ENCODE data around the gene MYL6B.

DNA sequence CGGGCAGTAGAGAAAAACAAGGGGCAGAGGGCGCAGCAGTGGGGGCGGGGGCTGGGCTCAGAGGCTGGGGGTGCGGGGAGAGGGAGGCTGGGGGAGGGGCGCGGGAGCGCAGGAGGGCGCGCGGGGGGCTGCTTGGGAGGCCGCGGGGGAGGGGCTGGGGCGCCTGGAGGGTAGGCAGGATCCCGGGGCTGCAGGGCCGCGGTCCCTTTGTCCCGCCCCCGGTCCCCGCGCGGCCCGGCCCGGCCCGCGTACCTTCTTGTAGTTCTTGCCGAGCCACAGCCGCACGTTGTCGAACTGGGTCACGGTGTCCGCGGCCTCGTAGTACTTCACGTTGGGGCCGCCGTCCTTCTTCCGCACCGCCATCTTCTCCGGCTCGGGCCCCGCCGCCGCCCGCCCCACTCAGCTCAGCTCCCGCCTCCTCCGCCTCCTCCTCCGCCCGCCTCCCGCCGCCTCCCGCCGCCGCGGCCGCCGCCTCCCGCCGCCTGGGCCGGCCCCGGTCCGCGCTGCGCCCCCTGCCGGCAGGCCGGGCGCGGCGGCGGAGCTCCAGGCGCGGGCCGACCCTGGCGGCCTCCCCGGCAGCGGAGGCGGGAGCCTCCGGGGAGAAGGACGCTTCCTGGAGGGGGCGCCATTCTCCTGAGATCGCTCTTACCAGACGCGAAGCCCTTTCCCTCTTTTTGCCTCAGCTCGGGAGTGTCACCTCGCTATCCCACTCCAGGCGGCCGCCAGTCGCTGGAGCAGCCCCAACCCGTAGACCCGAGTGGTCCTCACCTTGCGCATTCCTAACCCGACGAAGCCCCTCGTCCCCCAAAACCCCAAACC lies 36.9 kb downstream of the MYL6B start, which contains the start of gene SMARCC2:
- TF ChIP-seq, protein P1, sequence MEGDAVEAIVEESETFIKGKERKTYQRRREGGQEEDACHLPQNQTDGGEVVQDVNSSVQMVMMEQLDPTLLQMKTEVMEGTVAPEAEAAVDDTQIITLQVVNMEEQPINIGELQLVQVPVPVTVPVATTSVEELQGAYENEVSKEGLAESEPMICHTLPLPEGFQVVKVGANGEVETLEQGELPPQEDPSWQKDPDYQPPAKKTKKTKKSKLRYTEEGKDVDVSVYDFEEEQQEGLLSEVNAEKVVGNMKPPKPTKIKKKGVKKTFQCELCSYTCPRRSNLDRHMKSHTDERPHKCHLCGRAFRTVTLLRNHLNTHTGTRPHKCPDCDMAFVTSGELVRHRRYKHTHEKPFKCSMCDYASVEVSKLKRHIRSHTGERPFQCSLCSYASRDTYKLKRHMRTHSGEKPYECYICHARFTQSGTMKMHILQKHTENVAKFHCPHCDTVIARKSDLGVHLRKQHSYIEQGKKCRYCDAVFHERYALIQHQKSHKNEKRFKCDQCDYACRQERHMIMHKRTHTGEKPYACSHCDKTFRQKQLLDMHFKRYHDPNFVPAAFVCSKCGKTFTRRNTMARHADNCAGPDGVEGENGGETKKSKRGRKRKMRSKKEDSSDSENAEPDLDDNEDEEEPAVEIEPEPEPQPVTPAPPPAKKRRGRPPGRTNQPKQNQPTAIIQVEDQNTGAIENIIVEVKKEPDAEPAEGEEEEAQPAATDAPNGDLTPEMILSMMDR (IDR thresholded peaks at IDR 0.05; ENCODE audit: low read depth, low read length): peak; percentile 71
- peak; percentile 45 for TF ChIP-seq POLR2A (IDR thresholded peaks at IDR 0.05; ENCODE audit: extremely low read depth, insufficient read length)
- TF ChIP-seq, protein P2, sequence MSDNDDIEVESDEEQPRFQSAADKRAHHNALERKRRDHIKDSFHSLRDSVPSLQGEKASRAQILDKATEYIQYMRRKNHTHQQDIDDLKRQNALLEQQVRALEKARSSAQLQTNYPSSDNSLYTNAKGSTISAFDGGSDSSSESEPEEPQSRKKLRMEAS (IDR thresholded peaks at IDR 0.05; ENCODE audit: low read depth, low read length): no peak

Data from NB4 (cell line).